Superior temporal gyrus (tissue), 1 donor: ENCODE results near the gene WASF2.
"Not testable (repeated sequence)": the region's sequence is repeated elsewhere in the genome, so short reads cannot be mapped to it uniquely, and the experiment has no call there.

Experiments
- DNase-seq: peaks from one replicate; pipeline ENCODE4 v3.0.0-alpha.2; 2016; ENCODE audit errors: extremely low spot score

Gene WASF2, protein sequence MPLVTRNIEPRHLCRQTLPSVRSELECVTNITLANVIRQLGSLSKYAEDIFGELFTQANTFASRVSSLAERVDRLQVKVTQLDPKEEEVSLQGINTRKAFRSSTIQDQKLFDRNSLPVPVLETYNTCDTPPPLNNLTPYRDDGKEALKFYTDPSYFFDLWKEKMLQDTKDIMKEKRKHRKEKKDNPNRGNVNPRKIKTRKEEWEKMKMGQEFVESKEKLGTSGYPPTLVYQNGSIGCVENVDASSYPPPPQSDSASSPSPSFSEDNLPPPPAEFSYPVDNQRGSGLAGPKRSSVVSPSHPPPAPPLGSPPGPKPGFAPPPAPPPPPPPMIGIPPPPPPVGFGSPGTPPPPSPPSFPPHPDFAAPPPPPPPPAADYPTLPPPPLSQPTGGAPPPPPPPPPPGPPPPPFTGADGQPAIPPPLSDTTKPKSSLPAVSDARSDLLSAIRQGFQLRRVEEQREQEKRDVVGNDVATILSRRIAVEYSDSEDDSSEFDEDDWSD

DNA sequence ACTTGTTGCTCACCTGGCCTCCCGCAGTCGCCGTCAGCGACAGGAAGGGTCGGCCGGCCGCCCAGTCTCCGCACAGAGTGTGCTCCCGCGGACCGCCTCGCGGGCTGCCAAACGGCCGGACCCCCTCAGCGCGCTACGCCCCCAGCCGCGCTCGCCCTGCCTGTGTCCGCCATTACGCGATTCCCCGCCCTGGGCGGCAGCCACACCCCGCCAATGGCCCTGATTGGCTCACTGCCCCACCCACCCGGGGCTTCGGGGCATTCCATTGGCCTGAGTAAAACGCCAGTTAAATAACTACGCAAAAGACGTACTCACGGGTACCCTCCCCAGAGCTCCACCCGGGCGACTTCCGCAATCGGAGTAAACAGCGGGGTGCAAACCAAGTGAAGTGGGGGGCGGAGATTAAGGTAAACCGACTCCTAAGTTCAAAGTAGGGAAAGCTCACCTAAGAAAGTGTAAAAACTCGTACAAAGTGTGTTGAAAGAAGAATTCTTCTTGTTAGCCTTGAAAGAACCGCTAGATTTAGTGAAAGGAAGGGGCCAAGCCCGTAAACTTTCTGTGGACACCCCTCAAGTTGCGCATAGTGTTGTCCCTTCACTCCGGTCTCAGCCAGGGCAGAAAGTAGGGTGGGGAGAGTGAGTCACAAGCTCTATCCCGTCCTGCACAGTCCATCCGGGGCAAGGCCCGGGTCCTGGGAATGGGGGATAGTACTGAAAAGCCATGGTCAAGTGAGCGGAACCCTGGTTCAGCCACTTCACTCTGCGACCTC is at the start of gene WASF2:
Gene WASF2 (minus strand): TSS at position 195 of the 769 bp plus-strand sequence. CDS start 61,277 bp downstream, outside the sequence.
- DNase-seq: peak; percentile 99

DNA sequence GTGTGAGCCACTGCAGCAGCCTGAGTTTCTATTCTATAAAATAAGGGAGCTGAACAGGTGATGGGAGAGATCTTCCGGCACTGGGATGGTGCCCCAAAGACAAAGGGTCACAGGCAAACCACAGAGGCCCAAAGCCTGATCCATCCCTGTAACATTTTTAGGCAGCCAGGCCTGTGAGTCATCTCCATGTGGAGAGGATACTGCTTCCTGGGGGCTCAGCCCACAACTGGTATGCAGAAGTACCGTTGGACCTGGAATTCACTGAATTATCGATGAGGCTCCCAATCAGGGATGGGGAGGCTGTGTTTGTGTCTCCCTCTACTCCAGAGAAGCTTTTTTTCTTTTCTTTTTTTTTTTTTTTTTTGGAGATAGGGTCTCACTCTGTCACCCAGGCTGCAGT is 48.8 kb upstream of the WASF2 start:
- no peak for DNase-seq

DNA sequence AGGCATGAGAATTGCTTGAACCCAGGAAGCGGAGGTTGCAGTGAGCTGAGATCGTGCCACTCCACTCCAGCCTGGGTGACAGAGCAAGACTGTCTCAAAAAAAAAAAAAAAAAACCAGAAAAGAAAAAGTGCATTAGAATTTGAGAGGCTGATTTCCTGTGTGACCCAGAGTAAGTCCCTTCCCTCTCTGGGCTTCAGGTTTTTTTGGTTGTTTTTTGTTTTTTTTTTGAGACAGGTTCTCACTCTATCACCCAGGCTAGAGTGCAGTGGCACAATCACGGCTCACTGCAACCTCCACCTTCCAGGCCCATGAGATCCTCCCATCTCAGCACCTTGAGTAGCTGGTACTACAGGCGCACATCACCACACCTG is 48.3 kb upstream of the WASF2 start:
- DNase-seq: not testable (repeated sequence)

DNA sequence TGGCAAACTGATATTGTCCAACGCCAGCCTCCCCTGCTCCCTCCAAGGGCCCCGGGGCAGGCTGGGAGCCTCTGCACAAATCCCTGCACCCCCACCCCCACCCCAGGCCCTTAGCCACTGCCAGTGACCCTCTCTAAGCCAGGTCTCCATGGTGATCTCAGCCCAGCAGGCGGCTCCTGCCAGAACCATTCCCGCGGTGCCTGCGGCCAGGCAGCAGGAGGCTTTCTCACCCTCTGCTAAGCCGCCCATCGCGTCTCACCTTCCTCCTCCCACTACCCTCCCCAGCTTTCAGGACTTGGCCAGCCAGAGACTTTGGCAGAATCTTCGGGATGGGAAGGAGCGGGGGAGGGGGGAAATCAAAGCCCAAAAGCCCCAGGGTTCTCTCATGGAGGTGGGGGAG is 46.8 kb upstream of the WASF2 start:
- DNase-seq: no peak

DNA sequence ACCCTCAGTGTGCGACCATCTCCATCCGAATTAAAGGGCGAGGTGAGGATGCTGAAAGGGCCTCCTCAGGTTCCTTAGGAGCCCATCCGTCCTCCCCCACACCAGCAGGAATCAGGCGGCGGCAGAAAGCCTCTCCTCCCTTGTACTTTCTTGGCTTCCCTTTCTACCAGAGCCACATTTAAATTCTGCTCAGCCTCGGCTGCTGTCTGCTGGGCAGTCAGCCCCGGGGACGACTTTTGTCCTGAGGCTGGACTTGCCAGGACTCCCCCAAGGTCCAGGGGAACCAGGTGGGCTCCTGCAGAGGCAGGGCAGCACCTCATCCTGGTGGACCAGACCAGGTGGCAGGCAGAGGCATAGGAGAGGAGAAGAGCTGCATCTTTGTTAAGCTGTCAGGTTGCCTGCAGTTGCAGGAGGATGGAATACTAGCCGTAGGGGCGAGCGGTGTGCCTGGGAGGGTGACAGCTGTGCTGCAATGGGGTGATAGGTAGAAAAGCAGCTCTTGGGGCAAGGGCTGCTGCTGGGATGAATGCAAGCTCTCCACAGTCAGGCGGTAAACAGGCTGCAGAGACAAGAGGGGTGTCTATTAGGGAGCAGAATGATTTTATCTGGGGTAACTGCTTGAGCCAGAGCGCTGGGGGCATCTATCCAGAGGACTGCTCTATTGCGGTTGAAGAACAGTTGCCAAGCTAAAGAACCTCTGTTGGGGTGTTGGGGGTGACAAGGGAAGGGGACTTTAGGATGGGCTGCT is 46.2 kb upstream of the WASF2 start:
- peak; percentile 63 for DNase-seq

DNA sequence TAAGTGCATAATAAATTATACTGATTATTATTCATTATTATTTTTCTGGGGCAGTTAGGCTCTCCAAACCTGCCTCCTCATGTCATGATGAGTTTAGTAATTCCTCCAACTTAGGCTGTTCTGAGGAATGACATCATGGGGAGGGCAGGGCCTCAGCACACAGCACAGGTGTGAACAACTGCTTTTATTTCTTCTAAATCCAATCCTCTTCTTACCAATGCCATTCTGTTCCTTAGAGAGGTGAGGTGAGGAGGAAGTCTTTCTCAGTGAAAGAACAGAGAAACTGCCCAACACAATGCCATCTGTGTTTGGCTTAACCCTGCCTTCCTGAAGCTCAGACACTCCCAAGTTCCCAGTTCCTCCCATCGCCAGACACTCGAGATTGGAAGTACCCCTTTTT is 45.4 kb upstream of the WASF2 start:
- no peak for DNase-seq

DNA sequence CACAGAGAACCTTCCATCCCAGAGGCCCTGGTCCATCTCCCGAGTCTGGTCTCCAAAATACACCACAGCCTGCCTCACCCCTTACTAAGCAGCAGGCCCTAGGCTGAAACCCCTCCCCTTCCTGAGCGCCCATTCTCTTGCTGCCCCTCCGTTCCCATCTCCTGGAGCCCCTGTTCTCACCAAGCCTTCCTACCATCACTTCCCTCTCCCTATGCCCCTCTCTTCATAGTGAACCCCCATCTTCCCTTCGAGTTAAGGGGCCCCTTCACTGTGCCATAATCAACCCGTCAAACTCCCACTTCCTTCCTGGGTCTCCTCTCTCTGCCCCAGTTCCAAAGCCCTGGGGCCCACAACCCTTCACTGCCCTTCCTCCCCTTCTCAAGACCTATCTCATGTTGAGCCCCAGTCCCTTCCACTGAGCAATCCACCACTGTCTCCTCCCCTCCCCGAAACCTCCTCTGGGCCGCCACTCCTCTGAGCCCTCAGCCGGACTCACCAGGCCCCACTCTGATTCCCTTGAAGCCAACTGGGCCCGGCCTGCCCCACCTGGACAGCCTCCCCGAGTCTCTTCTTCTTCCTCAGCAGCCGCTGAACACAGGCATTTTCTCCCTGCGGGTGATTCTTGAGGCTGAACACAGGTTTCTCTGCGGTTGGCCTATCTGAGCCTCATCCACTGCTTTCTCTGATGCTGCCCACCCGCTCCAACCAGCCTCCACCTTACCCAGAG is 42.2 kb upstream of the WASF2 start:
- DNase-seq: no peak

DNA sequence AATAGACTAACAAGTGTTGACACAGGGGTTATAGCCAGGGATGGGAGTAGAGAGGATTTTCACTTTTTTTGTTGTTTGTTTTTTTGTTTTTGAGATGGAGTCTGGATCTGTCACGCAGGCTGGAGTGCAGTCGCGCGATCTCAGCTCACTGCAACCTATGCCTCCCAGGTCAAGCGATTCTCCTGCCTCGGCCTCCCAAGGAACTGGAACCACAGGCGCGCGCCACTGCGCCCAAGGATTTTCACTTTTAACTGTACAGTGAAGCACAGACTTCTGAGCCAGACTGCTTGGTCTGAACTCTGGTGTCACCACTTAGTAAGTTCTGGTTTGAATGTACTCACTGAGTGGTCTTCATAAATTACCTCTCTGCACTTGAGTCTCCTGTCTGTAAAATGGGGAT is 40.2 kb upstream of the WASF2 start:
- DNase-seq: no peak

DNA sequence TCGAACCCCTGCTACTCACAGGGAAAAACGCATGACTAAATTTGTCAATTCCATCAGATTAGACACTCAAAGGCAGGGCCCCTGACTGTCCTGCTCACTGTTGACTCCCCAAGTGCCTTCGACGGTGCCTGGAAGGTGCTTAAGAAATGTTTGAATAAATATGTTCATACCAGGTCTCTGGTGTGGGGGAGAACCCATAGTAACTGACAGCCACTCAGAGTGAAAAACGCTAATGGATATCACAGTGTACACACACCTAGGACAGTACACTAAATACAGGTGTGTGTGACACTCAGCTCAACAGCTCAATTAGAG is 39.7 kb upstream of the WASF2 start:
- DNase-seq: no peak

DNA sequence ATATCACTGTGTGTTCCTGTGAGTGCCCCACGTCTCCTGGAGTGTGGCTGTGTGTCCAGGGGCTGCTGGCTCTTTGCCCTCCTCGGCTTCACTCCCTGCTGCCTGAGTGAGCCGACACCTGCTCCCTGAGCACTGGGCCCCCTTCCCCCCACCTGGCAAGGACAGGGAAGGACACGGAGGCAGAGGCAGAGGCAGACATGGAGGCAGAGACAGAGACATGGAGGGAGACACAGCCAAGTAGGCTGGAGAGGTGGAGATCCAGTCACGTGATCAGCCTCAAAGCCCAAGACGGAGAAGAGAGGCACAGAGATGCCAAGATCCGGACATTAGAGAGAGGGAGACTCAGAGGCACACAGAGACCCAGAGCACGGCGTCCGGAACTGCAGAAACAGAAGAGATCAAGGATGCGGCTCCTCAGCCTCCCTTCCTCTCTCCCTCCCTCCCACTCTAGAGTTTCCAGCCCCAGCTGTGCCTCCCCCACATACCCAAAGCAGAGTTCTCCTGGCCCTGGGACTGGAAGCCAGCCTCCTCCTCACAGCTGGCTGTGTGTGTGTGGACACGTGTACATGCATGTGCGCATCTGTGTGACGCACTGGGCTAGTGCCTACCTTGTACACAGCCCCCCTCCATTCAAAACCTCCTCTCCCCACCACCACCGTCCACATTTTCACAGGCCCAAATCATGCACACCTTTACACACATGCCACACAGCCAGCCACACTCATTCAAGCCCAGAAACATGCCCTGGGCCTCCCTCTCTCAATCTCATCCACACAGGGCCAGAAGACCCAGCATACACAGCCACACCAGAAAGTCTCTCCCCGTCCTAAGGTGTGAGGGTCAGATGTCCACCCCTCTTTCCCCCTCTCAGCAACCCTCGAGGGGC is 39.1 kb upstream of the WASF2 start:
- peak; percentile 71 for DNase-seq

DNA sequence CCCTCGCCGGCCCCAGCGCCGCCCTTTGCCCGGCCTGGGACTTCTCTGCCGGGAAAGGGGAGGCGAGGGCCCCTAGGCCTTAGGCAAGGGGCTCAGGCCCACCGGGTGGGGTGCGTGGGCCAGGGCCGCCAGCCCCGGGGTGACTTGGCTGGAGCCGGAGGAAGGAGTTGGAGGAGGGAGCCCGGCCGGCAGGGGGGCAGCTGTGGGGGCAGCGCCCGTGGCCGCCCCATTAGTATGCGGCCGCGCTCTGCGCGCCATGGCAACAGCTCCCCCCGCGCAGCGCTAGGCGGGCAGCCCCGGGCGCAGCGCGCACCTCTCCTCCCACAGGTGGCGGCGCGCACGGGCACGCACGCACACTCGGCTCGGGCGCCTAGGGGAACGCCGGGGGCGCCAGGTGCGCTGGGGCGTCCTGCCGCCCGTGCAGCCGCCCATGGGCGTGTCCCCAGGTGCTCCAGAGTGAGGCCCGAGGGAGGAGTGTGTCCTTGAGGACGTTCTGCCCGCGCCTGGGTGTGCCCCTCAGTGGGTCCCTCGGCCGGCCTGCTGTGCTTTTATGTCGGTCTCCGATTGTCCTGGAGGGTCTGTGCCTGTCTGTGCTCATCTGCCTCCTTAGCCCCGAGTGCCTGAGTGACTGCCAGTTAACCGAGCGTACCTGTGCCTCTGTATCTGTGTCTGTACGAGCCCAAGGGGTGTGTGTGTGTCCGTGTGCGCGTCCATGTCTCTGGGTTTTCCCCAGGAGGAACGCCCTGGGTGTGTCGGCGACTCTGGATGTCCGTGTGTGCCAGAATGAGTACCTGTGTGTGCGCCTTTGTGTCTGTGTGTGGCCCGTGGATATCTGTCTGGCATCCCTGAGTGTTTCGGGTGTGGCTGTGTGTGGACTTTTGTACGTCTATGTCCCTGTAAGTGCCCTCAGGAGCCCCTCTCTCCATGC is 38.2 kb upstream of the WASF2 start:
- DNase-seq: no peak

DNA sequence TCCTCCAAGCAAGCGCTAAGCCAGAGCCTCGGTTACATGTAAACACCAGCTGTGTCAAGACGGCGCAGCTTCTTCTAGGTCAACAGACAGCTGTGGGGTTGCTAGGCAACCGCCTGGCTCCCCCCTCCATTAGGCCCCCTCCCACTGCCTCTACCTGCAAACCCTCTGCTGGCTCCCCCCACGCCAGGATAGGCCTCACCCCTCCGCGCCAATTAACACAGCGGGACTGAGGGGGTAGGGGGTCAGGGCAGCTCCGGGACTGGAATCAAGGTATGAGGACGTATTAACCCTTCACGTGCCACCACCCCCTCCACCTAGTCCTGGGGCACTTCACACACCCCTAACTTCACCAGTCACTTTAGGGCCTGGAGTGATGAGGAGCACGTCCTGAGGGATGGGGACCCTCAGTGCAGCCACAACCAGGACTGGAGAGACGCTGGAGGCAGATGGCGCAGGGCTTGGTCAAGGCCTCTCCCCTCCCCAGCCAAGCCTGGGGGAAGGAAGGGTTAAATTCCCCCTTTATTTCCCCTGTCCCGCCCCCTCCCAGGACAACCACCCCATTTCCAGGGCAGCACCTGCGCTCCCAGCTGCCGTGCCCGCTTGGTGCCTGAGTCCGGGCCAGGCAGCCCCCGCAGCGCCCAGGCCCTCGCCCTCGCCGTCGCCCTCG is 37.4 kb upstream of the WASF2 start:
- peak; percentile 46 for DNase-seq

DNA sequence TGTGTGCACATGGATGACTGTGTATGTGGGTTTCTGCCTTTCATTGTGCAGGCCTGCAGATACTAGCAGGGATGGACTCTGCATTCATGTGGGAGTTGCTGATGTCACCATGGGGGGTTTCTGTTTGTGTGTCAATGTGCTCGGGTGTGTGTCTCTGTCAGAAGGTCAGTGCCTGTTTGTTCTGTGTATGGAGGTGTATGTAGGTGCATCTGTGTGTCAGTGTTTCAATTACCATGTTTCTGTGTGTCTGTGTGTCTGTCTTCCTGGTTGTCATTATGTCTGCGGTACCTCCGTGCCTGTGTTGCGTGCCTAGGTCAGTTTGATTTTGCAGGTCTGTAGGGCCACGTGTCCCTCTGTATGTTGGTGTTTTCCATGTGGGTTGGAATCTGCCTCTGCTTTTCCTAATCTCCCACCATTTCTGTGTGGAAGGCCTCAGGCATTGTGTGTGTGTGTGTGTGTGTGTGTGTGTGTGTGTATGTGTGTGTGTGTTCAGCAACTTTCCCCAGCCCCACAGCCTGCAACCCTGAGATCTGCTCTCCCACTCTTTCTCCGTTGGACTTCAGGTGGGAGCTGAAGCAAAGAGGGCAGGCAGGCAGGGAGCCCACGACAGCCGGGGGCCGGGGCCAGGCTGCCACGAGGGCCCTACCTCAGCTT is 36.7 kb upstream of the WASF2 start:
- DNase-seq: no peak

DNA sequence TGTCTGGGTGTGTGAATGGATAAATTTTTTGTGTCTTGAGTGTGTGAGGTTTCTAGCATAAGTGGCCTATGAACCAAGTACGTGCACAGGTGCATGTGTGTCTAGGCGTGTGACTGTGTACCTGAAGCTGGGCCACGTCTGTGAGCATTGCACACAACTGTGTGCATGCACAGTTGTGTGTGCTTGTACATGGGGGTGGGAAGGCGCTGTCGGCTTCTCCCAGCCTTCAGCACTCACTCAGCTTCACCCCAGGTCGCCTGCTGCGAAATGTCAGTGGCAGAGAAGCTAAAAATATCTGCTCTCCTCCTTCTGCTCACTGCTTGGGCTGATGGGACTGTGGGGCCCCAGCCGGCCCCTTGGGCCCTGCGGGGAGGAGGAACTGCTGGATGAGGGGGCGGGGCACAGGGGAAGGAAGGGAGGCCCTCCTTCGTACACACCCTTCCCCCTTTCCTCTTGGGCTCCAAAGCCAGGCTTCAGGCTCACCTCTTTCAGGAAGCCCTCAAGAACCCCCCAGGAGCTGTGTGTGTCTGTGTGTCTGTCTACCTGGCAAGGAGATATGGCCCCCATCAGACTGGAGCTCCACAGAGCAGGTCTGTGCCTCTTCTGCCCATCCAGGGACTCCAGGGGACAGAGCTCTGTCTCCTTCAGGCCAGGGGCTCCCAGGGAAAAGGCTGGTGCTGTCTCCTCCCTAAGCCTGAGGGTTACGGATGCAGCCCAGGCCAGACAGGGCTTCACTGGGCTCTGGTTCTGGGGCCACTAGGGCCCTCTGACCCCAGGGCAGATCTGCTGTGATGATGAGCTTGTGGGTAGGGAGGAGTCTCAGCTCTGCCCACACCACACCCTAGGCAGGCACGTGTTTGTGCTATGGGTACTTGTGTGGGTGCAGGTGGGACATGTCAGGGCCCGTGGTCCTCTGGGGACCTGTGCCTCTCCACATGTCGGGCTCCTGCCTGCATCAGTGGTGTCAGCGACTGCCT is 35.6 kb upstream of the WASF2 start:
- no peak for DNase-seq

DNA sequence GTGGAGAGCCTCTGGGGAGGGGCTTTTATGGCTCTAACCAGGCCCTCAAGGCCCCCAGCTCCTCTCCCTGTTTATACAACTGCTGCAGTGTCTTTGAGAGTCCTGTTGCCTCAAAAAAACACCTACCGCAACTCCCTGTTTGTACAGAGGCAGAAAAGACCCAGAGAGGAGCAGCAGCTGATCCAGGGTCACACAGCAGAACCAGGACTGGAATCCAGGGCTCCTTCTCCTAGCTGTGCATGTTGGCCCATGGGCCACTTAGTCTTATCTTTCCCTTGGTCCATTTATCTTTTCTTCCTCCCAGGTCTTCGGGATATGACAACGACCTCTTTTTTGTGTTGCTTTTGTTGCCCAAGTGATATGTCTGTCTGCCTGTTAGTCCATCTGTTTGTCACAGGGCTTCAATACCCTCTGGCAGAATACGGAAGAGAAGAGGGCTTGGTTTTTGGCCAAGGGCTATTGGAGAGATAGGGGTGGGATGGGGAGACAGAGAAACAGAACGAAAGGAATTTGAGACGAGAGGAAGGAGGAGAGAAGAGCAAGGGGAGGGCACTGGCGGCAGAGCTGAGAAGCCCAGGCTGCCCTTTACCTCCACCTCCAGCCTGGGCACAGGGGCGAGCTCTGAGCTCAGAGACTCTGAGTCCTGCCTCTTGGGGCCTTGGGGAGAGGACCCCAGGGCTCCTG is 33.5 kb upstream of the WASF2 start:
- no peak for DNase-seq

DNA sequence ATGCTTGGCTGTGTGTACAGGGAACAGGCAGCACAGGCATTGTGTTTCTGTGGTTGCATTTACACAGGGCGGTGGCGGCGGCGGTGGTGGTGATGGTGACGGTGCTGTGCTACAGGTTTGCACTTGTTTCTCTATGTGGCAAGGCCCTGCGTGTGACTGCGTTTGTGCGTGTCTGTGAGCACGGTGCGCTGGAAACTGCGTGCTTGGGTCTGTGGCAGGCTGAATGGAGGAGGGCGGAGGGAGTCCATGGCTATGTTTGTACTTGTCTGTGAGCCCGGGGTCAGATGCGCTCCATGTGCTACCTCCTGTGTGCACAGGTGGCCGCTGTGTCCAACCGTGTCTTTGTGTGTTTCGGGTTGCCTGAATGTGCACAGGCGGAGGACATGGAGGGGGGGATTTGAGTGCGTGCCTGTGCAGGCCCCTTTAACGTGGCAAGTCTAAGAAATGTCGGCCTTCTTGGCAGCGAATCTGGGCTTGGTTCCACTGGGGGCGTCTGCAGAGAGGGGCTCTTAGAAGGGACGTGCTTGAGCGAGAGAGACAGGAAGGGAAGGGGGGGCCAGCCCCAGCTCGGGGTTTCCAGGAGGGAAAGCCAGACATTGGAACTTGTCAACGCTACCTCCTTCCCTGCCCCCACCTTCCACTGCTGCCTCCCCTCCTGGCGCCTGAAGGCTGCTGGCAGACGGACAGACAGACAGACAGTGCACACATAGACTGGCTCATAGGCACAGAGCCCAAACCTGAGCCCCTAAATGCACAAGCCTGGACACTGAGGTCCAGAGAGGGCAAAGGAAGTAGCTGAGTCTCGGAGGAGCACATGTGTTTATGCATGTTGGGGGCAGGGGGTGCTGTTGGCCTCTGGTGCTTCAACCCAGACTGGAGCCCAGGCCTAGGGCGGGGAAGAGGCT is 32.7 kb upstream of the WASF2 start:
- DNase-seq: peak; percentile 49
